Ovary (tissue), 3 donors: ENCODE data around the gene TPD52L2.

Experiments
- EP300 ChIP-seq: sonication (generic); formaldehyde crosslinking; IDR thresholded peaks from one replicate; pipeline ENCODE4 v1.6.1; 2017; ENCODE audit warnings: antibody characterized with exemption
- POLR2A ChIP-seq: fragments of 450-650 bp; IDR thresholded peaks from one replicate; pipeline ENCODE4 v1.6.1; 2017; ENCODE audit warnings: antibody characterized with exemption, mild to moderate bottlenecking, moderate library complexity
- TF ChIP-seq, protein P1 (sequence below), 3 donors: fragments of 450-650 bp in 2 of 3; fragments of 200-600 bp in 1 of 3; IDR thresholded peaks; one replicate each; pipeline versions ENCODE4 v1.5.1 to v1.8.0; 2016 to 2022; ENCODE audit warnings: antibody characterized with exemption in 3 of 3, mild to moderate bottlenecking in 1 of 3
- donor health status: DM: no; HTN: no; CAD: no.

- TF ChIP-seq POLR2A (no peak), EP300 (no peak)
- TF ChIP-seq, protein P1, sequence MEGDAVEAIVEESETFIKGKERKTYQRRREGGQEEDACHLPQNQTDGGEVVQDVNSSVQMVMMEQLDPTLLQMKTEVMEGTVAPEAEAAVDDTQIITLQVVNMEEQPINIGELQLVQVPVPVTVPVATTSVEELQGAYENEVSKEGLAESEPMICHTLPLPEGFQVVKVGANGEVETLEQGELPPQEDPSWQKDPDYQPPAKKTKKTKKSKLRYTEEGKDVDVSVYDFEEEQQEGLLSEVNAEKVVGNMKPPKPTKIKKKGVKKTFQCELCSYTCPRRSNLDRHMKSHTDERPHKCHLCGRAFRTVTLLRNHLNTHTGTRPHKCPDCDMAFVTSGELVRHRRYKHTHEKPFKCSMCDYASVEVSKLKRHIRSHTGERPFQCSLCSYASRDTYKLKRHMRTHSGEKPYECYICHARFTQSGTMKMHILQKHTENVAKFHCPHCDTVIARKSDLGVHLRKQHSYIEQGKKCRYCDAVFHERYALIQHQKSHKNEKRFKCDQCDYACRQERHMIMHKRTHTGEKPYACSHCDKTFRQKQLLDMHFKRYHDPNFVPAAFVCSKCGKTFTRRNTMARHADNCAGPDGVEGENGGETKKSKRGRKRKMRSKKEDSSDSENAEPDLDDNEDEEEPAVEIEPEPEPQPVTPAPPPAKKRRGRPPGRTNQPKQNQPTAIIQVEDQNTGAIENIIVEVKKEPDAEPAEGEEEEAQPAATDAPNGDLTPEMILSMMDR (IDR thresholded peaks at IDR 0.05) = no peak
Observed at GRCh38 chr20:63893999-63894357, 28.9 kb downstream of the TPD52L2 start.
